Cardiac septum (tissue), 1 donor: Measurements from ENCODE around the gene HNRNPUL2. TPM values are rescaled to one million over a fixed set of nuclear protein-coding genes. Genes with fewer than 3 reads are reported as not detected.
A peak's percentile ranks its signal among the peaks of the same experiment; 100 is the strongest.
"Not testable (repeated sequence)": the region's sequence is repeated elsewhere in the genome, so short reads cannot be mapped to it uniquely, and the experiment has no call there.

Source experiments
- DNase-seq: peaks from one replicate; pipeline ENCODE4 v3.0.0-alpha.2; 2020; ENCODE audit warnings: low spot score
- intact Hi-C: fragments of 100-400 bp; cut with DNase I; formaldehyde crosslinking; loops from one replicate; pipeline ENCODE4 v1.14.0; 2022
- total RNA-seq: library from RNA; stranded (reverse); fragmentation: NEBNext Ultra II Directional; extraction: Animal tissue kit (Norgen Biotek cat#: 25700); gene quantifications from one replicate; pipeline ENCODE4 v1.2.1, GENCODE V29; 2021
- donor health status: DM: no; HTN: no; CAD: no.

Gene HNRNPUL2
- total RNA-seq, 1 donor from 2014 or later: 34.8 TPM

DNA sequence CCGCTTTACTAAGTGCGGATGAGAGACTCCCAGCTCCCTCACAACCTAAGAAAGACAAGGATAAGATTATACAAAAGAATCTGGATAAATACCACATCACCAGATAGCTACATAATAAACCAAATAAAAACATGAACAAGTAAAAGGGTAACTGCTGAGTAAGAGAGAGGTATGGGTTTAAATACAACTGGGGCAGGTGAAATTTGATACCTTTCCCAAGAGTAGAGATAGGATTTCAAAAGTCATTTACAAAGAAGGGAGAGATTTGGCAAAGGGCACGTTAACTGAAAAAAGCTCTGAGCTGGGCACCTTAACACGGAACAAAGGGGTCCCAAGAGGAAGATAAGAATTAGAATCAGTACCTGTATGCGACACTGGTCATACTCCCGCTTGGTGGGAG is 50.1 kb downstream of the HNRNPUL2 start:
- DNase-seq: no peak
- intact Hi-C loops: no loop called here

DNA sequence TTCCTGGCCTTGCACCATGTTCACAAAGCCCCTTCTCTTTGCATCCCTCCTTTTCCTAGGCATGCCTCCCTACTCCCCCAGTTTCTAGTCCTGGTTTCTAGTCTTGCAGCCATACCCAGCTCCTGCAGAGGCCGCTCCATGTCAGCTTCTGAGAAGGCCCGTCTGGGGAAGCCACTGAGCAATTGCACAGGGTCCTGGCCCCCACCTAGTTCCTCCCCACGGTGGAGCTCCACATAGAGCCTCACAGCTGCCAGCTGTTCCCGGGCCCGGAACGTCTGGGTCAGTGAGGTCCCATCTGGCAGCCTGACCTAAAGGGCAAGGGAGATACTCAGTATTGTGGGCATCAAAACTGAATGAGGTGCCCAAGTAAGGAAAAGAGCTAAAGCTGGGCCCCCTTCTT is 50.6 kb downstream of the HNRNPUL2 start:
- DNase-seq: no peak
- intact Hi-C loops: no loop called here

DNA sequence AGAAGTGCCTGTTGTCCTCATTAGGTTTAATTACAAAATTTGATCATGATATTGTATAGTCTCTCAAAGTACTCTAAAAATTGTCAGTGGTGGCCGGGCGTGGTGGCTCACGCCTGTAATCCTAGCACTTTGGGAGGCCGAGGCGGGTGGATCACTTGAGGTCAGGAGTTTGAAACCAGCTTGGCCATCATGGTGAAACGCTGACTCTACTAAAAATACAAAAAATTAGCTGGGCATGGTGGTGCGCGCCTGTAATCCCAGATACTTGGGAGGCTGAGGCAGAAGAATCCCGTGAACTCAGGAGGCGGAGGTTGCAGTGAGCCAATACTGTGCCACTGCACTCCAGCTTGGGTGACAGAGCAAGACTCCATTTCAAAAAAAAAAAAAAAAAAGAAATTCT is 51.8 kb downstream of the HNRNPUL2 start:
- DNase-seq, intact Hi-C loops: not testable (repeated sequence)

DNA sequence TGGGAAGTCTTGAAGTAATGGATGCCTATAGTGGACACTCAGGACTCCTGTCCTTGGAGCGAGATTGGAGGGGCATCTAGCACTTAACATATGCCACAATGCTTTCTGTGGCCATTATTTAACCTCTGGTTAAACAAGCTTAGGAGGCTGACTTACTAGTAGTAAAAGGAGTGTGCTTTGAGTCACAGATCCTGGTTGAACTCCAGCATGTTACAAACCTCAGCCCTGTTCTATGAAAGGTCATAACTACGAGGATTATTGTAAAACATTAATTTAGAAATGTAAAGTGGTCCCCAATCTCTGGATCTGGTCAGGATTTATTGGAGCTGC is 54.1 kb downstream of the HNRNPUL2 start:
- no peak for DNase-seq
- intact Hi-C loops: loop anchor here (5.0 kb wide), 1 partner anchor 34 kb away; the partner anchor contains the start of genes BSCL2 and GNG3

DNA sequence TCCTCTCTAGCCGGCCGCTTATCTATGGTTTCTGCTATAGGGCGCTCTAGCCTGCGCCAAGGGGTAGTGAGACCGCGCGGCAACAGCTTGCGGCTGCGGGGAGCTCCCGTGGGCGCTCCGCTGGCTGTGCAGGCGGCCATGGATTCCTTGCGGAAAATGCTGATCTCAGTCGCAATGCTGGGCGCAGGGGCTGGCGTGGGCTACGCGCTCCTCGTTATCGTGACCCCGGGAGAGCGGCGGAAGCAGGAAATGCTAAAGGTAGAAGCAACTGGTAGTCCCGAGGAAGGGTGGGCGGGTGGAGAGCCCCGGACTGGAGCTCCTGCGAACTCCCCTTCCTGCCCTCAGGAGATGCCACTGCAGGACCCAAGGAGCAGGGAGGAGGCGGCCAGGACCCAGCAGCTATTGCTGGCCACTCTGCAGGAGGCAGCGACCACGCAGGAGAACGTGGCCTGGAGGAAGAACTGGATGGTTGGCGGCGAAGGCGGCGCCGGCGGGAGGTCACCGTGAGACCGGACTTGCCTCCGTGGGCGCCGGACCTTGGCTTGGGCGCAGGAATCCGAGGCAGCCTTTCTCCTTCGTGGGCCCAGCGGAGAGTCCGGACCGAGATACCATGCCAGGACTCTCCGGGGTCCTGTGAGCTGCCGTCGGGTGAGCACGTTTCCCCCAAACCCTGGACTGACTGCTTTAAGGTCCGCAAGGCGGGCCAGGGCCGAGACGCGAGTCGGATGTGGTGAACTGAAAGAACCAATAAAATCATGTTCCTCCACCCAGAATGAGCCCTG is 55.5 kb downstream of the HNRNPUL2 start, which contains the start of the genes LBHD1 and UQCC3:
LBHD1 (minus strand) TSS at position 660 of the 782 bp plus-strand sequence. CDS start 2,236 bp downstream, outside the sequence.
UQCC3 (plus strand) TSS at position 66 of the 782 bp plus-strand sequence; CDS start at position 139, 73 bp downstream.
- peak; percentile 91 for DNase-seq
- intact Hi-C loops: loop anchor here (5.0 kb wide), 1 partner anchor 36 kb away; the partner anchor contains the start of genes BSCL2 and GNG3

DNA sequence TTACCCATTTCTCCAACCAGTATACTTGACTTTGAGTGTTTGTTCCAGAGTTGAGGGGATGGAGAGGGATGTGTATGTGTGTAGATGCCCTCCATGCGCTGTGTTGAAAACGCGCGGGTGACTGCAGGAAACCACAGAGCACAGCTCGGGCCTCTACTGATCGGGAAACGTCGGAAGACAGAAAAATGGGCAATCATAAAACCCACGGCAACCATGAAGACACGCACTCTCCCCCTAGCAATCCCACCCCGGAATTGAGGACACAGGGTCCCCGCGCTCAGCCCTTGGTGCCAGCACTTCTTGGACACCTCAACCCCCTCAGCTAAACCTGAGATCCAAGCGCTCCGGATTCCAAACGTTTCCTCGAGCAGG is 56.0 kb downstream of the HNRNPUL2 start:
- no peak for DNase-seq

DNA sequence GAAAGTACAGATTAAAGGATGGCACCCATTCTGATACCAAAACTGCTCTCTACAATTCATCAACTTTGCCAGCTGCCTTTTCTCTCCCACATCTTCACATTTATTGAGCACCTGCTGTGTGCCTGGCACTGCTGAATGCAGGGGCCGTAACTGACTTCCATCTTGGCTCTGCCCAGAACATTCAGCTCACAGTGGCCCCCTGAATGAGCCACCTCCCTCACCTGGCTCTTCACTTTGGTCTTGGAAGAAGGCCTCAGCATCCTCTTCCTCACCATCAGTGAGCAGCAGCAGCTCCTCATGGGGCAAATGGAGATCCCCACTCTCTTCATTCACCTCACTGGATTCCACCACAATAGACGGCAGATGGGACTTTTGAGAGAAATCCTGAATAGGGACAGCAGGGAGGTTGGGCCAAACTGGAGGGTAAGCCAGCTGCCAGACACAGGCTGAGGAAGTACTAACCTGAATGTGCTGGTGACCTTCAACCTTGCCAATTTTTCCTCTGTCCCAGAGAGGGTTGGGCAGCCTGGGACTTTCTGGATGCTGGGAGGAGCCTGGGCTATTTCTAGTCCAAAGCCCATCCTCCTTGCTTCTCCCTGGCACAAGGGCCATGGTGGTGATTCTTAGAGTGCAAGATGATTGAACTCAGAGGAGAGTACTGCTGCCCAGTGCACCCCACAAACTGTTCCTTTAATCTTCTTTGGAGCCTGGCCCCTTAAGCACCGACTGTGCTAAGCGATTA is 57.7 kb downstream of the HNRNPUL2 start:
- DNase-seq: no peak
- intact Hi-C loops: loop anchor here (5.0 kb wide), 1 partner anchor 38 kb away; the partner anchor contains the start of genes BSCL2 and GNG3

More for the DNA sequence above, 56.0 kb downstream of the HNRNPUL2 start:
- intact Hi-C loops: loop anchor here (5.0 kb wide), 1 partner anchor 36 kb away; the partner anchor contains the start of genes BSCL2 and GNG3

DNA sequence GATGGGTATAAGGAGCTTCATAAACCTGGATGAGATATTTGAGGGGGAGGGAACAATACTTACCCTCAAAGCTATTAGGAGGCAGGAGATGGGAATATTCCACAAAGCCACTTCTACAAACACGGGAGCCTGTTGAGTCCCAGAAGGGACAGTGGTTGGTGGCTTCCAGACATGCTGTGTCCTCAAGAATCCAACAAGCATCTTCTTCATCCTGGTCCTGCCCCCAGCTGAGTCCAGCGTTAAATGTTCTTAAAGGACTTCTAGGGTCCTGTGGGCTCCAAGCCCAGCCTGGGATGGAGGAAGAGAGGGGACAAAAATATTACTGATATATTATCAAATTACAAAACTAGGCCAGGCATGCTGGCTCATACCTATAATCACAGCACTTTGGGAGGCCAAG is 59.8 kb downstream of the HNRNPUL2 start:
- DNase-seq: no peak
- intact Hi-C loops: no loop called here

DNA sequence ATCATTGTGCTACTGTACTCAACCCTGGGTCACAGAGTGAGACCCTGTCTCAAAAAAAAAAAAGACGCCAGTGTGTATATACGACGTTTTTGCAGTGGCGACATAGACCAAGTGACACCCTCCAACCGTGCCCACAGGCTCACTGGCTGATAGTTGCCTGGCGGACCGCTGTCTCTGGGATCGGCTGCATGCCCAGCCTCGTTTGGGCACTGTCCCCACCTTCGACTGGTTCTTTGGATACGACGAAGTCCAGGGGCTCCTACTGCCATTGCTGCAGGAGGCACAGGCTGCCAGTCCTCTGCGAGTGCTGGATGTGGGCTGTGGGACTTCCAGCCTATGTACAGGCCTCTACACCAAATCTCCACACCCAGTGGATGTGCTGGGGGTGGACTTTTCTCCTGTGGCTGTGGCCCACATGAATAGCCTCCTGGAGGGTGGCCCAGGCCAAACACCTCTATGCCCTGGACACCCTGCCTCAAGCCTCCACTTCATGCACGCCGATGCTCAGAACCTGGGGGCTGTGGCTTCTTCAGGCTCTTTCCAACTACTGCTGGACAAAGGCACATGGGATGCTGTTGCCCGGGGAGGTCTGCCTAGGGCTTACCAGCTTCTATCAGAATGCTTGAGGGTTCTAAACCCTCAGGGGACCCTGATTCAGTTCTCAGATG is 60.9 kb downstream of the HNRNPUL2 start:
- no peak for DNase-seq
- intact Hi-C loops: no loop called here

DNA sequence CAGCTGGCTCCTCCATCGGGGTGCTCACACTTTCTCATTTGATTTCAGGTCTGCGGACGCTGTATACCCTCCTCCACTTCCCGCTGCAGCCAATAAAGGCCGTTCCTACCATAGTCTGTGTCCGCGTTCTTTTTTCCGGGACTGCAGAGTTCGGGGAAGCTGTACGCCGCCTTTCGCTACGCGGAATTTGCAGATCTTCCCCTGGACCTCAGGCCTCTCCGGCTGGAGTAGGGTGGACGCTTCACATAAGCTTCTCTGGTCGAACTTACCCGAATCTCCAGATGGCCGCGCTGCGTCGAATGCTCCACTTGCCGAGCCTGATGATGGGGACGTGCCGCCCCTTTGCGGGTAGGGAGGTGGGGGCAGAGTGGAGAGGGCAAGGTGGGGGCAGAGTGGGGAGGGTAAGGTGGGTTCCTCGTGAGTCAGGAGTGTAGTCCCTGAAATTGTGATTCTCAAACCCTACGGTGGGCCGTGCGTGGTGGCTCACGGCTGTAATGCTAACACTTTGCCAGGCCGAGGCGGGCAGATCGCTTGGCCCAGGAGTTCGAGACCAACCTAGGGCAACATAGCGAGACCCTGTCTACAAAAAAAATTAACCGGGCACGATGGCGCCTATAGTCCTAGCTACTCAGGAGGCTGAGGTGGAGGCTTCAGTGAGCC is 61.5 kb downstream of the HNRNPUL2 start:
- intact Hi-C loops: loop anchor here (2.0 kb wide), 1 partner anchor 19 kb away; the partner anchor contains the start of gene GANAB
- no peak for DNase-seq

DNA sequence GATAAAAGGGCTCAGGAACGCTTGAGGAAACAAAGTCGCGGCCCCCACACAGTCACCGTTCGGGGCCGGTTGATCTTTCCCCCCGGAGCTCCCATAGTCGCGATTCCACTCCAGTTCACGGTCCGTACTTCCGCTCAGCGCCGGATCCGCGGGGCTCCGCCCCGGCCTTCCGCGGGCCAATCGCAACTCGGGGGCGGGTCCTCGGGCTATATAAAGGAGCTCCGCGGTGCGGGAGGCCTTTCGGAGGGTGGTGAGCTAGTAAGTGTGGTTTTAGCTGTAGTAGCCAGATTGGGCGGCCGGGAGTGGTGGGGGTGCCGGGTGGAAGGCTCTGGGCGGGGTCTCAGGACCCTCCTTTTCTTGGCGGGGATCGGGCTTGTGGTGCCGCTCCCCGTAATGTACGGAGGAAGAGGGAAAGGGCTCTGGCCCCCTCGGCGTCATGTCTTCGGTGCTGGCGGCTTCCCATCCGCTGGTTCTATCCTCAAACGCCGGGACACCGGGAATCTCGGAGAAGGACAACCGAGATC is 62.1 kb downstream of the HNRNPUL2 start, which contains the start of the genes C11orf98 and CSKMT:
C11orf98 (minus strand) TSS at position 136 of the 524 bp plus-strand sequence; CDS start at position 95, 41 bp downstream.
CSKMT (plus strand) TSS at position 238 of the 524 bp plus-strand sequence. CDS start 568 bp downstream, outside the sequence.
- intact Hi-C loops: loop anchor here (2.0 kb wide), 1 partner anchor 18 kb away; the partner anchor contains the start of gene GANAB
- DNase-seq: peak; percentile 98

DNA sequence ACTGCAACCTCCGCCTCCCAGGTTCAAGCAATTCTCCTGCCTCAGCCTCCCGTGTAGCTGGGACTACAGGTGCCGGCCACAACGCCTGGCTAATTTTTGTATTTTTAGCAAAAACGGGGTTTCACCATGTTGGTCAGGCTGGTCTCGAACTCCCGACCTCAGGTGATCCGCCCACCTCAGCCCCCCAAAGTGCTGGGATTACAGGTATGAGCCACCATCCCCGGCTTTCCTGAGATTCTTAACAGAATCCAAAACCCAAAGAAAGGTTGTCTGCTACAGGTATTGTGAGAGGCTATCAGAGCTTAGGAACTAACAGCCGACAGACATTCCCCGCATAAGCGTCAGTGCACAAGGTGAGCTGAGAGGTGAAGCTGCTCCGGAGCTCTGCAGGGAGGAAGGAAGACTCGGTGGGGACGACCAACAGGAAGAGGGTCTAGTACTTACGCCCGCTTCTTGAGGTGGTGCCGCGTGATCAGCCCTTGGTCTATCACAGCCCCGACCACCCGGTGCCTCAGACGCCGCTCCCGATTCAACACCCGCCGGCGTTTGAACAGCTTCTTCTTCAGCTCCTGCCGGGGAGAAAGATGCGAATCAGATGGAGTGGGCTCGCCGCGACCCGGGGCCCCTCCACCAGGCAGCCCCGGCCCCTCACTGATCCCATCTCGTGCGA is 62.7 kb downstream of the HNRNPUL2 start:
- peak; percentile 78 for DNase-seq
- intact Hi-C loops: loop anchor here (2.0 kb wide), 1 partner anchor 18 kb away; the partner anchor contains the start of gene GANAB

Other genes with a start within 250 kb of the HNRNPUL2 start
- gene AHNAK, start 180.7 kb downstream of the HNRNPUL2 start, total RNA-seq: 485 TPM
- gene EEF1G, start 153.6 kb downstream of the HNRNPUL2 start, total RNA-seq: 735 TPM
- 11.7 TPM for gene TUT1, start 135.9 kb downstream of the HNRNPUL2 start, total RNA-seq
- 36.8 TPM for gene MTA2, start 125.6 kb downstream of the HNRNPUL2 start, total RNA-seq
- 29.6 TPM for gene EML3, start 114.7 kb downstream of the HNRNPUL2 start, total RNA-seq
- 6.0 TPM for gene ROM1, start 114.2 kb downstream of the HNRNPUL2 start, total RNA-seq
- 16.0 TPM for gene B3GAT3, start 105.5 kb downstream of the HNRNPUL2 start, total RNA-seq
- 99.8 TPM for gene GANAB, start 80.8 kb downstream of the HNRNPUL2 start, total RNA-seq
- 10.0 TPM for gene INTS5, start 74.2 kb downstream of the HNRNPUL2 start, total RNA-seq
- 25.4 TPM for gene C11orf98, start 62.2 kb downstream of the HNRNPUL2 start, total RNA-seq
- gene CSKMT, start 62.1 kb downstream of the HNRNPUL2 start, total RNA-seq: 7.5 TPM
- gene UQCC3, start 55.8 kb downstream of the HNRNPUL2 start, total RNA-seq: 6.9 TPM
- gene LBHD1, start 55.2 kb downstream of the HNRNPUL2 start, total RNA-seq: 2.4 TPM
- gene UBXN1, start 48.4 kb downstream of the HNRNPUL2 start, total RNA-seq: 62.9 TPM
- 2.9 TPM for gene LRRN4CL, start 37.9 kb downstream of the HNRNPUL2 start, total RNA-seq
- gene BSCL2, start 20.0 kb downstream of the HNRNPUL2 start, total RNA-seq: 13.3 TPM
- gene GNG3, start 19.8 kb downstream of the HNRNPUL2 start, total RNA-seq: 0.27 TPM
- 13.6 TPM for gene TTC9C, start 1.0 kb upstream of the HNRNPUL2 start, total RNA-seq
- gene ZBTB3, start 26.7 kb upstream of the HNRNPUL2 start, total RNA-seq: 10.9 TPM
- 45.3 TPM for gene POLR2G, start 34.1 kb upstream of the HNRNPUL2 start, total RNA-seq
- 9.7 TPM for gene TAF6L, start 43.9 kb upstream of the HNRNPUL2 start, total RNA-seq
- gene TMEM179B, start 59.9 kb upstream of the HNRNPUL2 start, total RNA-seq: 12.0 TPM
- gene TMEM223, start 64.5 kb upstream of the HNRNPUL2 start, total RNA-seq: 17.7 TPM
- gene NXF1, start 78.0 kb upstream of the HNRNPUL2 start, total RNA-seq: 36.7 TPM
- 19.7 TPM for gene STX5, start 104.6 kb upstream of the HNRNPUL2 start, total RNA-seq
- gene TEX54, start 105.4 kb upstream of the HNRNPUL2 start, total RNA-seq: not detected
- 22.8 TPM for gene WDR74, start 112.1 kb upstream of the HNRNPUL2 start, total RNA-seq
- 38.6 TPM for gene SLC3A2, start 153.4 kb upstream of the HNRNPUL2 start, total RNA-seq
- not detected for gene CHRM1, start 193.9 kb upstream of the HNRNPUL2 start, total RNA-seq